Heart left ventricle (tissue), 13 donors: Measurements from ENCODE around the gene DDX4.

ENCODE experiments used
- POLR2A ChIP-seq, 2 donors: fragments of 450-650 bp; IDR thresholded peaks; one replicate each; pipeline ENCODE4 v1.6.1; 2017; ENCODE audit warnings: antibody characterized with exemption in 2 of 2, mild to moderate bottlenecking in 2 of 2, moderate library complexity in 2 of 2
- TF ChIP-seq, protein P1 (sequence below), 12 donors: fragments of 200-600 bp; sonication (generic) in 4 of 12; IDR thresholded peaks; one replicate each; pipeline versions ENCODE4 v1.5.0 to v1.8.0; 2018 to 2022; ENCODE audit warnings: antibody characterized with exemption in 12 of 12, mild to moderate bottlenecking in 5 of 12
- donor health status: ischemic (EF 13 %, LVEDD 7.1; RV severe dilation, severe dysfunction).
- donor health status: DM: no; HTN: yes; CAD: no.
- donor health status: DM: no; HTN: no; CAD: no.
- donor health status: ischemic (EF 25% LVEDD 6.9; RV normal size, moderate dysfunction).
- donor health status: ischemic (EF 25% LVEDD 5.7; RV mildly dilated, moderate dysfunction).
- donor health status: ischemic (EF 35%, LVEDD 5.7; RV mildly dilated, moderate dysfunction).
- donor health status: nonischemic (EF 11% LVEDD 7.7; RV severe dilation, severe dysfunction).
- donor health status: DM: yes; HTN: yes; CAD: no.
- donor health status: PGD.
- donor health status: ischemic (EF 29% LVEDD 5.4; RV normal size, mild dysfunction).
- donor health status: nonischemic (EF 23%, LVEDD 6.1; RV moderate dilation, normal function).

DNA sequence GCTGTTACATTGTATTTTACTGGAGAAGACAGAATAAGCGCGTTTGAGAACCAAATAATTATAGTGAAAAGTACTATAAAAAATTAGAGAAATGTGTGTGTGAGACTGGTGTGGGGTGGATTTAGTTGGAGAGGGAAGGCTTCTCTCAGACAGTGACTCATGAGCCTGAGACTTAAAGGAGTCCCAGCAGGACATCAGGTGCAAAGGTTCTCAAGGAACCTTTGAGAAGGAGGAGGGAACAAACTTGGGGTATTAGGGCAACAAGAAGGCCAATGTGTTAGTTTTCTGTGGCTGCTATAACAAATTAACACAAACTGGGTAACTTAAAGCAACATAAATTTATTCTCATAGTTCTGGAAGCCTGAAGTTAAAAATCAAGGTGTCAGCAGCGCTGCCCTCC, 4.9 kb downstream of the DDX4 start:
- TF ChIP-seq, protein P1, sequence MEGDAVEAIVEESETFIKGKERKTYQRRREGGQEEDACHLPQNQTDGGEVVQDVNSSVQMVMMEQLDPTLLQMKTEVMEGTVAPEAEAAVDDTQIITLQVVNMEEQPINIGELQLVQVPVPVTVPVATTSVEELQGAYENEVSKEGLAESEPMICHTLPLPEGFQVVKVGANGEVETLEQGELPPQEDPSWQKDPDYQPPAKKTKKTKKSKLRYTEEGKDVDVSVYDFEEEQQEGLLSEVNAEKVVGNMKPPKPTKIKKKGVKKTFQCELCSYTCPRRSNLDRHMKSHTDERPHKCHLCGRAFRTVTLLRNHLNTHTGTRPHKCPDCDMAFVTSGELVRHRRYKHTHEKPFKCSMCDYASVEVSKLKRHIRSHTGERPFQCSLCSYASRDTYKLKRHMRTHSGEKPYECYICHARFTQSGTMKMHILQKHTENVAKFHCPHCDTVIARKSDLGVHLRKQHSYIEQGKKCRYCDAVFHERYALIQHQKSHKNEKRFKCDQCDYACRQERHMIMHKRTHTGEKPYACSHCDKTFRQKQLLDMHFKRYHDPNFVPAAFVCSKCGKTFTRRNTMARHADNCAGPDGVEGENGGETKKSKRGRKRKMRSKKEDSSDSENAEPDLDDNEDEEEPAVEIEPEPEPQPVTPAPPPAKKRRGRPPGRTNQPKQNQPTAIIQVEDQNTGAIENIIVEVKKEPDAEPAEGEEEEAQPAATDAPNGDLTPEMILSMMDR (IDR thresholded peaks at IDR 0.05), result no peak
- TF ChIP-seq POLR2A (IDR thresholded peaks at IDR 0.05), result no peak
